HG03442 (cell line): ENCODE data around the gene ACTR1A.
A peak's percentile ranks its signal among the peaks of the same experiment; 100 is the strongest.
"Not testable (repeated sequence)": the region's sequence is repeated elsewhere in the genome, so short reads cannot be mapped to it uniquely, and the experiment has no call there.

Source experiments
- ATAC-seq: cut with Tn5 transposase; IDR thresholded peaks from one replicate; pipeline ENCODE4 v1.9.1; 2021; ENCODE audit warnings: mild to moderate bottlenecking, moderate library complexity; ENCODE audit not compliant: unreplicated experiment

Gene ACTR1A

DNA sequence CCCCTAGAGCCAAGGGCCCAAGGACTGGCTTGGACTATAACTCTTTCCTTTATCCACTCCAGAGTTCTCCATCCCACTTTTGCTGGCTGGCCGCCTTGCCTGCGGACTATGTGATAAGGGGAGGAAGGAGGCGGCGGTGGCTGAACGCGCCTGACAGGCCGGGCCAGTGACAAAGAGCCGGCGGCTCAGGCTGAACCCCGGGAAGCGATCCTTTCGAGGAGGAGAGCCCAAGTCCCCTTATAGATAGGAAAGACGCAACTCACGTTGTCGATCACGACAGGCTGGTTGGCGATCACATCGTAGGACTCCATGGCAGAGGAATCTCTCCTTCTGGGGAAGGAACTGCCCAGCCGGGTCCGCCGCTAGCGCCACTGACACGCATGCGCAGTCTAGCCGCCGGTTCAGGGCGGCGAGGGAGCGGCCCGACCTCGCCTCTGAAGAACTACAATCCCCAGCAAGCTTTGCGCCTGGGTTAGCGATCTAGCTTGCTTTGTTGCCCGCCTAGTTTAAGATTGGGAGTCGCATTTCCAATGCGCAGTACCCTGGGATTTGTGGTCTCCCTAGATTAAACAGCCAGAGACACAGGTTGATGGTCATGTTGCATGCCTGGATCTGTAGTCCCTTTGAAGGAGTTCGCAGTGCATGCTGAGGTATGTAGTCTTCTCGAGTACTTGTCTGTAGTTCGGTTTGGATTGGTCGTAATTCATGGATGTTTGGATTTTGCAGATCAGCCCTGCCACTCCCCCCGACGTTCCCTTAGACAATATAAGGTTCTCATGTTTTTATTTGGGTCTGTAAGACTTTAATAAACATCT is at the start of gene ACTR1A:
Gene ACTR1A (minus strand): TSS at position 376 of the 815 bp plus-strand sequence. CDS start 65 bp downstream, at position 311.
- ATAC-seq, result peak; percentile 47

DNA sequence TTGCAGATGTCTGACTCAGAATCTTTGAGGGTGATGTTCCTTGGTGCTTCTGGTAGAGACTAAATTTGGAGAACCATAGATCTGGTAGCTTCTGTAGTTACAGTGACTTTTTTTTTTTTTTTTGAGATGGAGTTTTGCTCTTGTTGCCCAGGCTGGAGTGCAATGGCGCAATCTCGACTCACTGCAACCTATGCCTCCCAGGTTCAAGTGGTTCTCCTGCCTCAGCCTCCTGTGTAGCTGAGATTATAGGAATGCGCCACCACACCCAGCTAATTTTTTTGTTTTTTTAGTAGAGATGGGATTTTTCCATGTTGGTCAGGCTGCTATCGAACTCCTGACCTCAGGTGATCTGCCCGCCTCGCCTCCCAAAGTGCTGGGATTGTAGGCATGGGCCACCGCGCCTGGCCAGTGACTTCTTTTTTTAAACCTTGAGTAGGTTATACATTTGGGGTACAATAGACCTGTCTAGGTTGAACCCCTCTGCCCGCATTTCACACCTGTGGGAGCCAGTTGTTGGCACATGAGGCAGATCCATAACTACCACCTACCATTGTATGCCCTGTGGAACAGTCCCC is 48.2 kb upstream of the ACTR1A start:
- ATAC-seq, result no peak

DNA sequence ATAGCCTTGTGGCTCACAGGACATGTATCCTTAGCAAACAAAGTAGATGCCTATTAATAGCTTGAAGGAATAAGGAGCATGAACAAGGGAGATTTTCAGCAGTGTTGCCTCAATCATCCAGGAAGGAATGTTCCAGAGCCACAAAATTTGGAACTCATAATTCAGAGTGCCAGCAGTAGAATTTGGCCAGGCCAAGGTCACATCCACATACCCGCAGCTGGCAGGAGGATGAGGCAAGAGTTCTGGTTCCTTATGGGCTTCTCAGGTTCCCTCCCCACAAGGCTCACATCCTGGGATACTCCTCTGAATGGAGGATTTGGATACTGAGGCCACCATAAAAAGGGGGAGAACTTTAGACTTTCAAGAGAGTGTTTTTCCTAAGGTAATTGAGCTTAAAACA is 47.0 kb upstream of the ACTR1A start:
- ATAC-seq, result no peak

- no peak for ATAC-seq
Measured at GRCh38 chr10:102546606-102547320, 44.3 kb upstream of the ACTR1A start.

- ATAC-seq, result no peak
Measured at GRCh38 chr10:102545997-102546396, 43.5 kb upstream of the ACTR1A start.

GRCh38 chr10:102545265-102545871 is 42.9 kb upstream of the ACTR1A start:
- no peak for ATAC-seq

DNA sequence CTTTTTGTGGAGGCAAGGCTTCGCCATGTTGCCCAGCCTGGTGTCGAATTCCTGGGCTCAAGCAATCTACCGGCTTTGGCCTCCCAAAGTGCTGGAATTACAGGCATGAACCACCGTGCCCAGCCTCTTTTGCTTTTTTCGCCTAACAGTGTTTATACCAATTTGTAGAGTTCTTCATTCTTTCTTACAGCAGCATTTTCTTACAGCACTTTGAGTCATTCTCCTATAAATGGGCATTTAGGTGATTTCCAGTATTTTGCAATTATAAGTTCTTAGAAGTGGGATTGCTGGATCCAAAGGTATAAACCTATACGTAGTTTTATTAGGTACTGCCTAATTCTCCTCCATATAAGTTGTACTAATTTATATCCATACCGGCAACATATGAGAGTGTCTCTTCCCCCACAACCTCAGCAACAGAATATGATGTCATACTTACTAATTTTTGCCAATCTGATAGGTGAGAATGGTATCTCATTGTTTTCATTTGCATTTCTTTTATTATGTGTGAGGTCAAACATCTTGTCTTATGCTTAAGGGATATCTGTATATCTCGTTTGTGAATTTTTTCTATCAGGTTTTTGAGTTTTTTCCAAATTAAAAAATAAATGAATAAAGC is 40.4 kb upstream of the ACTR1A start:
- no peak for ATAC-seq

DNA sequence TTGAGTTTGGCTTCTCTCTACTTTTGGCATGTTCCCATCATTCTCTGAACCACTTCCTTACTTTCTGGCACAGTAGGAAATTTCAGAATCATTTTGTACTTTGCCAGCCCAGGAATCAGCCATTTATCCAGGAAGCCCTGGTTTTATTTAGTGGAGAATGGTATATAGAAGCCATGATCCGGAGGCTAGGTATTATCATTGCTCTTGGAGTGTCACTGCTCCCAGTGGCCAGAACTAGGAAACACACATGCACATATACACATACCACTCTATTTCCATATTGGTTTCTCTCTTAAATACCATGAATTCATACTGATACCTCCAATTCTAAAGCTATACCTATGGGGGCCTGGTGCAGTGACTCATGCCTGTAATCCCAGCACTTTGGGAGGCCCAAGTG is 37.5 kb upstream of the ACTR1A start:
- ATAC-seq, result peak; percentile 67

DNA sequence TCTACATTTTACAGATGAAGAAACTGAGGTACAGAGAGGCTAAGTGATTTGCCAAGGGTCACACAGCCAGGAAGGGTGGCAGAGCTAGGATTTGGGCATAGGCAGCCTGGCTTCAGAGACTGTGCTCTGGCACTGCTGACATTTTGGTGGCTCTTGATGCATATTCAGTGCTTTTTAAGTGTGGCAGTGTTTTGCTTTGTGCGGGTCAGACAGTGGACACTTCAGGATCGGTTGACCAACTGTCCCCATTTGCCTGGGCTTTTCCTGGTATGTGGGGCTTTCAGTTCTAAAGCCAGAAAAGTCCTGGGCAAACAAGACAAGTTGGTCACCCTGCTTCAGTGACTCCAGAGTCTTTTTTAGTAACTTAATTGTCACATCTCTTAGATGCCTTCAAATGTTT is 36.3 kb upstream of the ACTR1A start:
- ATAC-seq, result no peak

GRCh38 chr10:102537948-102538347 is 35.4 kb upstream of the ACTR1A start:
- no peak for ATAC-seq

- no peak for ATAC-seq
Measured at GRCh38 chr10:102537367-102537766, 34.9 kb upstream of the ACTR1A start.

- ATAC-seq, result no peak
Measured at GRCh38 chr10:102535481-102536147, 33.1 kb upstream of the ACTR1A start.

- ATAC-seq, result not testable (repeated sequence)
Measured at GRCh38 chr10:102534966-102535365, 32.5 kb upstream of the ACTR1A start.

DNA sequence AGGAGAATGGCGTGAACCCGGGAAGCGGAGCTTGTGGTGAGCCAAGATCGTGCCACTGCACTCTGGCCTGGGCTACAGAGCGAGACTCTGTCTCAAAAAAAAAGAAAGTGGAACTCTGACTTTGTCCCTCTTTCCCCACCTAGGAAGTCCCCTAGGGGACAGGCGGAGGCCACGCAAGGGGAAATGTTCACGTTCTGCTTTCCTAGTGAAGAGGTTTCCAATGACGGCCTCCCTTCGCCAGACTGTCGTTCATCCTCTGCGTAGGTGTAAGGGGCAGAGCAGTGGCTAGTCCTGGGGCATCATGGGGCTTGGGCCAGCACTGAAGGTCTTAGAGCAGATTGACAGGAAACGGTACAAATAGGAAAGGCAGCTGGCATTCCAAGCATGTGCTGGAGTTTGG is 31.8 kb upstream of the ACTR1A start:
- no peak for ATAC-seq

- ATAC-seq, result no peak
Measured at GRCh38 chr10:102527546-102527945, 25.0 kb upstream of the ACTR1A start.

DNA sequence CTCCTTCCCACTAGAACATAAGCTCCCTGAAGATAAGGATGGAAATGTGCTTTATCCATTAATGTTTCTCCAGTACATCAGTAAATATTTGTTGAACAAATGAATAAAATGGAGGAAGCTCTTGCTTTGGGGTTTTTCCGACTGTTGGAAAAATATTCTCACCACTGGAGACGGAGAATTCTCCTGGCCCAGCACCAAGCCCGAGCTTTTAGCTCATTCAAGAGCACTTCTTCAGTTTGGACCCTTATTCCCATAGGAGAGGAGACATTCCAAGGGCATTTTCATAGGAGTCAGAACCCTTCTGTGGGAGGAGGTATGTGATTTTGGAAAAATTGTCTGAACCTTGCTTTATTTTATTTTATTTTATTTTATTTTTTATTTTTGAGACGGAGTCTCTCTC is 22.2 kb upstream of the ACTR1A start:
- no peak for ATAC-seq

DNA sequence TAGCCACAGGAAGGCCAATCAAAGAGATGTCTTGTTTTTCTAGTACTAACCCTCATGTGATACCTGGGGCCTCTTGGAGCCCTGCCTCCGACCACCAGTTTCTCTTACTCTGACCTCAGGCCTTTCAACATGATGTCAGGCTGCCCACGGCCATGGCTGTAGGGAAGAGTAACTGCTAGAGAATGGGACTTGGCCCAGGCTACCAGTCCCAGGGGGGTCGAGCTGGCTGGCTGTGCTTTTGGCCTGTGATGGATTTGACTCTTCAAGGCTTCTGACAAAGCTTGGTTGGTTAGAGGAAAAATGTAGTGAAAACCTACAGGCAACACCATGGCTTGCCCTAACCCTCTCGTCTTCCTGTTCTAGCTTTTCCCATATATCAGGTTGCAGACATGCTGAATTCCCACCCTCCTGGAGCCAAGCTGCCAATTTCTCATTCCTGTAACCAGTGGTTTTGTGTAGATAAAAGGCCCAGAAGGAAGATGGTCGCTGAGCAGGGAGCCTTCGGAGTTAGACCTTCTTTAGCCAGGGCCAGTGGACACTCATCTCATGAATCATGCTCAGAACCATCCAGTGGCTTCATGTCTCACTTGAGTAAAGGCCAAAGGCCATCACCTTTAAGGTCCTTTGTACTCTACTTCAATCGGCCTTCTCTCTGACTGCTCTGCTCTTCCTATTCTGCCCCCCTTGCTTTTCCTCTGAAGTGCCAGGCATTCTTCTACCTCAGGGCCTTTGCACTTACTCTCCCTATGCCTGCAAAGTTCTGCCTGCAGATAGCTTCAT is 20.9 kb upstream of the ACTR1A start:
- no peak for ATAC-seq

- no peak for ATAC-seq
Measured at GRCh38 chr10:102522874-102523249, 20.4 kb upstream of the ACTR1A start.

GRCh38 chr10:102519246-102519825 is 16.8 kb upstream of the ACTR1A start:
- no peak for ATAC-seq
